Upper lobe of right lung (tissue), 1 donor: Measurements from ENCODE around the gene AUH. TPM values are rescaled to one million over a fixed set of nuclear protein-coding genes. Genes with fewer than 3 reads are reported as not detected.

Source experiments
- ATAC-seq: fragments of 200-7000 bp; cut with Tn5 transposase; one replicate; pipeline ENCODE4 v1.9.1; 2020; ENCODE audit warnings: mild to moderate bottlenecking, moderate library complexity
- DNase-seq: peaks from one replicate; pipeline ENCODE4 v3.0.0-alpha.2; 2020
- H3K27ac ChIP-seq: fragments of 200-600 bp; one replicate; pipeline ENCODE4 v1.8.0; 2022
- H3K27me3 ChIP-seq: fragments of 200-600 bp; one replicate; pipeline ENCODE4 v1.8.0; 2022; ENCODE audit warnings: mild to moderate bottlenecking
- H3K36me3 ChIP-seq: fragments of 200-600 bp; one replicate; pipeline ENCODE4 v1.8.0; 2022
- H3K4me1 ChIP-seq: fragments of 200-600 bp; one replicate; pipeline ENCODE4 v1.8.0; 2022
- H3K4me3 ChIP-seq: fragments of 200-600 bp; one replicate; pipeline ENCODE4 v1.8.0; 2022; ENCODE audit warnings: mild to moderate bottlenecking
- H3K9me3 ChIP-seq: fragments of 200-600 bp; one replicate; pipeline ENCODE4 v1.8.0; 2022
- CTCF ChIP-seq: fragments of 200-600 bp; IDR thresholded peaks from one replicate; pipeline ENCODE4 v1.8.0; 2022; ENCODE audit warnings: antibody characterized with exemption
- intact Hi-C: fragments of 100-400 bp; cut with DNase I; formaldehyde crosslinking; loops from one replicate; pipeline ENCODE4 v1.11.0; 2022
- total RNA-seq: library from RNA; stranded (reverse); fragmentation: NEBNext Ultra II Directional; extraction: Animal tissue kit (Norgen Biotek cat#: 25700); gene quantifications from one replicate; pipeline ENCODE4 v1.2.1, GENCODE V29; 2021
- donor health status: DM: no; HTN: yes; CAD: no; lungs with severe emphysema.

The AUH gene
- total RNA-seq, 1 donor from 2014 or later, result 18.6 TPM

- H3K9me3 ChIP-seq, result no peaks in the 10 kb centered on the region
- ATAC-seq, result no peak
Observed at GRCh38 chr9:91333551-91333950, 28.2 kb downstream of the AUH start.

GRCh38 chr9:91332546-91333231 lies 29.0 kb downstream of the AUH start:
- H3K27me3 ChIP-seq, result no peaks in the 10 kb centered on the region
- DNase-seq (no peak), ATAC-seq (no peak)
- H3K27ac ChIP-seq, result no peak overlapping the region
- H3K4me1 ChIP-seq, result no peaks in the 10 kb centered on the region
- H3K36me3 ChIP-seq, result no peaks in the 10 kb centered on the region
- no peak for TF ChIP-seq CTCF
- intact Hi-C loops, result no loop called here
- no peaks in the 10 kb centered on the region for H3K9me3 ChIP-seq
- no peak overlapping the region for H3K4me3 ChIP-seq

More at GRCh38 chr9:91333551-91333950, 28.2 kb downstream of the AUH start:
- Histone ChIP-seq H3K27me3 (no peaks in the 10 kb centered on the region), H3K27ac (no peak overlapping the region), H3K4me3 (no peak overlapping the region), H3K36me3 (no peaks in the 10 kb centered on the region), H3K4me1 (no peaks in the 10 kb centered on the region)
- TF ChIP-seq CTCF, result no peak
- DNase-seq, result no peak
- intact Hi-C loops, result no loop called here

- H3K27ac ChIP-seq, result no peak overlapping the region
- ATAC-seq (no peak), DNase-seq (no peak)
- H3K4me1 ChIP-seq, result no peaks in the 10 kb centered on the region
- intact Hi-C loops, result no loop called here
- no peaks in the 10 kb centered on the region for H3K9me3 ChIP-seq
- no peaks in the 10 kb centered on the region for H3K36me3 ChIP-seq
- no peak overlapping the region for H3K4me3 ChIP-seq
- no peak for TF ChIP-seq CTCF
- no peaks in the 10 kb centered on the region for H3K27me3 ChIP-seq
Observed at GRCh38 chr9:91331849-91332248, 29.9 kb downstream of the AUH start.

GRCh38 chr9:91328186-91328585 lies 33.5 kb downstream of the AUH start:
- Histone ChIP-seq H3K9me3 (no peaks in the 10 kb centered on the region), H3K4me1 (no peaks in the 10 kb centered on the region), H3K36me3 (peaks cover 5% of the 10 kb centered on the region), H3K27ac (no peak overlapping the region), H3K4me3 (no peak overlapping the region), H3K27me3 (no peaks in the 10 kb centered on the region)
- no peak for ATAC-seq
- no peak for TF ChIP-seq CTCF
- DNase-seq, result no peak
- intact Hi-C loops, result no loop called here

- intact Hi-C loops, result no loop called here
- ATAC-seq, result no peak
- H3K27me3 ChIP-seq, result no peaks in the 10 kb centered on the region
- no peak overlapping the region for H3K27ac ChIP-seq
- no peak overlapping the region for H3K4me3 ChIP-seq
- no peak for DNase-seq
- no peaks in the 10 kb centered on the region for H3K4me1 ChIP-seq
- H3K9me3 ChIP-seq, result no peaks in the 10 kb centered on the region
- no peak for TF ChIP-seq CTCF
- H3K36me3 ChIP-seq, result peaks cover 5% of the 10 kb centered on the region
Observed at GRCh38 chr9:91321691-91322090, 40.0 kb downstream of the AUH start.

- TF ChIP-seq CTCF, result no peak
Observed at GRCh38 chr9:91320299-91320698, 41.4 kb downstream of the AUH start.

More at GRCh38 chr9:91320299-91320698, 41.4 kb downstream of the AUH start:
- DNase-seq, result no peak
- Histone ChIP-seq H3K27me3 (no peaks in the 10 kb centered on the region), H3K36me3 (peaks cover 3% of the 10 kb centered on the region), H3K4me1 (no peaks in the 10 kb centered on the region), H3K27ac (no peak overlapping the region), H3K4me3 (no peak overlapping the region), H3K9me3 (no peaks in the 10 kb centered on the region)
- intact Hi-C loops, result no loop called here
- no peak for ATAC-seq
